ENCODE measurements around the gene C1orf74. TPM values are rescaled to one million over a fixed set of nuclear protein-coding genes. Genes with fewer than 3 reads are reported as not detected.

Gene C1orf74
- total RNA-seq, 4 donors from 2014 or later: 1.9 to 2.7 (median 2.3) TPM

- intact Hi-C loops (cut with DNase I): no loop called here
- Histone ChIP-seq H3K4me1 (peaks cover 22 to 43% of the 10 kb centered on the region in 2 donors), H3K9me3 (no peaks in the 10 kb centered on the region), H3K27ac (no peak overlapping the region), H3K4me3 (replicated peaks in 1 of 3) (no peak overlapping the region), H3K27me3 (no peaks in the 10 kb centered on the region), H3K36me3 (no peaks in the 10 kb centered on the region)
- TF ChIP-seq CTCF (IDR thresholded peaks at IDR 0.05) (no peak), POLR2A (IDR thresholded peaks at IDR 0.05) (no peak)
- 86 to 89% methylated on average over 4 of the region's 4 CpGs for WGBS, 2 donors
- no peak for DNase-seq
Measured at GRCh38 chr1:209807509-209807908, 23.1 kb upstream of the C1orf74 start.

GRCh38 chr1:209805875-209806760, 21.8 kb upstream of the C1orf74 start, which contains the start of gene IRF6:
TSS of gene IRF6 (minus strand) at chr1:209806142. CDS start at chr1:209801413, 4,729 bp downstream.
- intact Hi-C loops (cut with DNase I): no loop called here
- 7 to 17% methylated on average over 19 to 20 of the region's 46 CpGs for whole genome bisulfite sequencing, 2 donors

GRCh38 chr1:209805341-209805781, 21.0 kb upstream of the C1orf74 start:
- H3K9me3 ChIP-seq: no peaks in the 10 kb centered on the region
- WGBS, 2 donors: 23 to 53% methylated on average over 3 to 18 of the region's 19 CpGs

More at GRCh38 chr1:209805875-209806760, 21.8 kb upstream of the C1orf74 start, which contains the start of gene IRF6:
- Histone ChIP-seq H3K27me3 (no peaks in the 10 kb centered on the region), H3K4me1 (peaks cover 34 to 56% of the 10 kb centered on the region in 2 donors), H3K9me3 (no peaks in the 10 kb centered on the region), H3K4me3 (replicated peaks in 1 of 3) (peak within 1 kb of the TSS; percentile 42 to 56 (median 44)), H3K36me3 (no peaks in the 10 kb centered on the region), H3K27ac (peak within 1 kb of the TSS; percentile 73 to 95 (median 86))
- no peak for TF ChIP-seq CTCF (IDR thresholded peaks at IDR 0.05)
- peak; percentile 95 to 99 for TF ChIP-seq POLR2A (IDR thresholded peaks at IDR 0.05)
- DNase-seq: peak; percentile 97 to 98

GRCh38 chr1:209803568-209803967, 19.2 kb upstream of the C1orf74 start:
- Histone ChIP-seq H3K36me3 (peaks cover 0 to 3% of the 10 kb centered on the region in 2 donors), H3K4me1 (peaks cover 37 to 54% of the 10 kb centered on the region in 2 donors), H3K27ac (no peak overlapping the region), H3K9me3 (no peaks in the 10 kb centered on the region), H3K4me3 (replicated peaks in 1 of 3) (no peak overlapping the region), H3K27me3 (no peaks in the 10 kb centered on the region)
- TF ChIP-seq POLR2A (IDR thresholded peaks at IDR 0.05) (no peak), CTCF (IDR thresholded peaks at IDR 0.05) (no peak)
- intact Hi-C loops (cut with DNase I): no loop called here
- 47 to 62% methylated on average over 1 of the region's 1 CpG for WGBS, 2 donors
- DNase-seq: no peak

More at GRCh38 chr1:209805341-209805781, 21.0 kb upstream of the C1orf74 start:
- TF ChIP-seq POLR2A (IDR thresholded peaks at IDR 0.05): no peak
- no peak for TF ChIP-seq CTCF (IDR thresholded peaks at IDR 0.05)
- intact Hi-C loops (cut with DNase I): no loop called here
- Histone ChIP-seq H3K4me1 (peaks cover 37 to 57% of the 10 kb centered on the region in 2 donors), H3K27ac (peak overlapping the region; percentile 61 to 95 (median 81)), H3K36me3 (no peaks in the 10 kb centered on the region), H3K4me3 (replicated peaks in 1 of 3) (peak overlapping the region; percentile 42 to 56 (median 44)), H3K27me3 (no peaks in the 10 kb centered on the region)
- peak; percentile 61 to 67 for DNase-seq

GRCh38 chr1:209802780-209803152, 18.4 kb upstream of the C1orf74 start:
- Histone ChIP-seq H3K4me3 (replicated peaks in 1 of 3) (no peak overlapping the region), H3K4me1 (peaks cover 31 to 46% of the 10 kb centered on the region in 2 donors), H3K36me3 (peaks cover 0 to 3% of the 10 kb centered on the region in 2 donors), H3K27me3 (no peaks in the 10 kb centered on the region), H3K27ac (peak overlapping the region in 2 of 3 donors; percentile 66 to 70), H3K9me3 (no peaks in the 10 kb centered on the region)
- intact Hi-C loops (cut with DNase I): no loop called here
- 77 to 80% methylated on average over 4 of the region's 4 CpGs for WGBS, 2 donors
- no peak for DNase-seq
- TF ChIP-seq POLR2A (IDR thresholded peaks at IDR 0.05) (no peak), CTCF (IDR thresholded peaks at IDR 0.05) (no peak)

Data from thyroid gland (tissue), 4 donors.